K562 (cell line): Measurements from ENCODE around the gene ECSCR. TPM values are rescaled to one million over a fixed set of nuclear protein-coding genes. Genes with fewer than 3 reads are reported as not detected.

Experiments
- ARID4B ChIP-seq: sonication (generic); formaldehyde crosslinking; IDR thresholded peaks from 2 replicates; pipeline ENCODE4 v1.8.0; 2022; ENCODE audit warnings: mild to moderate bottlenecking, missing genetic modification reagents
- FOXK1 ChIP-seq: sonication (generic); formaldehyde crosslinking; IDR thresholded peaks from 2 replicates; pipeline ENCODE4 v1.8.0; 2022; ENCODE audit warnings: missing genetic modification reagents, mild to moderate bottlenecking, borderline replicate concordance
- FOXK2 ChIP-seq, 2 experiments: fragments of 450-650 bp; IDR thresholded peaks in 1 of 2; conservative IDR thresholded peaks in 1 of 2; 2 replicates each; pipeline ENCODE4 v1.6.1; 2016; ENCODE audit warnings: low read depth in 2 of 2, mild to moderate bottlenecking in 1 of 2
- MEIS2 ChIP-seq: fragments of 450-650 bp; IDR thresholded peaks from 2 replicates; pipeline ENCODE4 v1.6.1; 2014; ENCODE audit warnings: mild to moderate bottlenecking; ENCODE audit not compliant: partially characterized antibody
- NFRKB ChIP-seq: fragments of 450-650 bp; IDR thresholded peaks from 2 replicates; pipeline ENCODE4 v1.6.1; 2016; ENCODE audit warnings: low read depth
- POLR2A ChIP-seq: fragments of 450-650 bp; conservative IDR thresholded peaks from 2 replicates; pipeline ENCODE4 v1.6.1; 2016
- SAP30 ChIP-seq: fragments of 200-600 bp; sonication (generic); IDR thresholded peaks from 2 replicates; pipeline ENCODE4 v1.6.1; 2012; ENCODE audit warnings: borderline replicate concordance, low read depth, mild to moderate bottlenecking, moderate library complexity, low read length, control low read depth, inconsistent platforms; ENCODE audit not compliant: insufficient read depth, poor library complexity, severe bottlenecking
- SMAD4 ChIP-seq: fragments of 250-450 bp; sonication (Bioruptor Pico); conservative IDR thresholded peaks from 2 replicates; pipeline ENCODE4 v1.8.0; 2021; ENCODE audit warnings: inconsistent platforms, mild to moderate bottlenecking, moderate library complexity
- SMARCE1 ChIP-seq: fragments of 450-650 bp; IDR thresholded peaks from 2 replicates; pipeline ENCODE4 v1.7.1; 2016; ENCODE audit warnings: mild to moderate bottlenecking
- ZFX ChIP-seq: sonication (generic); formaldehyde crosslinking; IDR thresholded peaks from 2 replicates; pipeline ENCODE4 v1.8.0; 2022; ENCODE audit warnings: mild to moderate bottlenecking, missing genetic modification reagents, moderate library complexity
- polyA plus RNA-seq, 8 experiments: library from polyadenylated mRNA; depleted of rRNA in 4 of 8; stranded (reverse) in 5 of 8; unstranded in 3 of 8; fragments of >200 nt; fragmentation: Nextera tagmentation in 2 of 8; fragmentation: Illumina TruSeq in 1 of 8; extraction: Ambion mirVana in 2 of 8; extraction: Trizol in 1 of 8; gene quantifications; 2 replicates each; pipeline versions ENCODE4 v1.2.1 to v1.2.3, GENCODE V29; 2011 to 2014; ENCODE audit warnings: inconsistent platforms in 1 of 8, missing spikeins in 1 of 8
- total RNA-seq, 7 experiments: library from RNA; depleted of rRNA in 6 of 7; stranded (reverse); fragments of >200 nt in 6 of 7; fragmentation: Illumina TruSeq in 2 of 7; extraction: Trizol in 2 of 7; gene quantifications; 2 replicates each; pipeline versions ENCODE4 v1.2.1 to v1.2.3, GENCODE V29; 2011 to 2021; ENCODE audit warnings: low replicate concordance in 1 of 7
- TF ChIP-seq, protein P1 (sequence below): fragments of 450-650 bp; IDR thresholded peaks from 2 replicates; pipeline ENCODE4 v1.6.1; 2018; ENCODE audit not compliant: partially characterized antibody
- TF ChIP-seq, protein P2 (sequence below), 2 experiments: fragments of 450-650 bp; conservative IDR thresholded peaks; 2 replicates each; pipeline ENCODE4 v1.6.1; 2017; ENCODE audit warnings: mild to moderate bottlenecking in 2 of 2, moderate library complexity in 2 of 2
- TF ChIP-seq, protein P3 (sequence below), 2 experiments: fragments of 450-650 bp; IDR thresholded peaks; 2 replicates each; pipeline ENCODE4 v1.6.1; 2018; ENCODE audit warnings: mild to moderate bottlenecking in 2 of 2, low read depth in 1 of 2; ENCODE audit not compliant: partially characterized antibody in 2 of 2

ECSCR gene
- total and polyA plus RNA-seq, 9 of the 15 experiments (the other 6 are each of a cell fraction or from before 2014, with no cell fraction given) = 0.10 to 0.25 (median 0.13) TPM; not detected in 6

GRCh38 chr5:139503879-139504278 lies 41.3 kb upstream of the ECSCR start (continued):
- 0 out of 2 replicates have a peak, but pooled peaks have one; percentile 19 for TF ChIP-seq ARID4B (CRISPR knock-in tag)
- TF ChIP-seq FOXK2 (conservative IDR thresholded peaks at IDR 0.05 in 1 of 2, IDR thresholded peaks at IDR 0.05 in 1 of 2; ENCODE audit: low read depth in 2 of 2) = 0 out of 4 replicates have a peak, but pooled peaks of 1 of the 2 experiments have one; percentile 20
- TF ChIP-seq, protein P1, sequence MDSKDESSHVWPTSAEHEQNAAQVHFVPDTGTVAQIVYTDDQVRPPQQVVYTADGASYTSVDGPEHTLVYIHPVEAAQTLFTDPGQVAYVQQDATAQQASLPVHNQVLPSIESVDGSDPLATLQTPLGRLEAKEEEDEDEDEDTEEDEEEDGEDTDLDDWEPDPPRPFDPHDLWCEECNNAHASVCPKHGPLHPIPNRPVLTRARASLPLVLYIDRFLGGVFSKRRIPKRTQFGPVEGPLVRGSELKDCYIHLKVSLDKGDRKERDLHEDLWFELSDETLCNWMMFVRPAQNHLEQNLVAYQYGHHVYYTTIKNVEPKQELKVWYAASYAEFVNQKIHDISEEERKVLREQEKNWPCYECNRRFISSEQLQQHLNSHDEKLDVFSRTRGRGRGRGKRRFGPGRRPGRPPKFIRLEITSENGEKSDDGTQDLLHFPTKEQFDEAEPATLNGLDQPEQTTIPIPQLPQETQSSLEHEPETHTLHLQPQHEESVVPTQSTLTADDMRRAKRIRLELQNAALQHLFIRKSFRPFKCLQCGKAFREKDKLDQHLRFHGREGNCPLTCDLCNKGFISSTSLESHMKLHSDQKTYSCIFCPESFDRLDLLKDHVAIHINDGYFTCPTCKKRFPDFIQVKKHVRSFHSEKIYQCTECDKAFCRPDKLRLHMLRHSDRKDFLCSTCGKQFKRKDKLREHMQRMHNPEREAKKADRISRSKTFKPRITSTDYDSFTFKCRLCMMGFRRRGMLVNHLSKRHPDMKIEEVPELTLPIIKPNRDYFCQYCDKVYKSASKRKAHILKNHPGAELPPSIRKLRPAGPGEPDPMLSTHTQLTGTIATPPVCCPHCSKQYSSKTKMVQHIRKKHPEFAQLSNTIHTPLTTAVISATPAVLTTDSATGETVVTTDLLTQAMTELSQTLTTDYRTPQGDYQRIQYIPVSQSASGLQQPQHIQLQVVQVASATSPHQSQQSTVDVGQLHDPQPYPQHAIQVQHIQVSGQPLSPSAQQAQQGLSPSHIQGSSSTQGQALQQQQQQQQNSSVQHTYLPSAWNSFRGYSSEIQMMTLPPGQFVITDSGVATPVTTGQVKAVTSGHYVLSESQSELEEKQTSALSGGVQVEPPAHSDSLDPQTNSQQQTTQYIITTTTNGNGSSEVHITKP = peak; percentile 38
- TF ChIP-seq SAP30 = peak; percentile 51
- TF ChIP-seq, protein P2, sequence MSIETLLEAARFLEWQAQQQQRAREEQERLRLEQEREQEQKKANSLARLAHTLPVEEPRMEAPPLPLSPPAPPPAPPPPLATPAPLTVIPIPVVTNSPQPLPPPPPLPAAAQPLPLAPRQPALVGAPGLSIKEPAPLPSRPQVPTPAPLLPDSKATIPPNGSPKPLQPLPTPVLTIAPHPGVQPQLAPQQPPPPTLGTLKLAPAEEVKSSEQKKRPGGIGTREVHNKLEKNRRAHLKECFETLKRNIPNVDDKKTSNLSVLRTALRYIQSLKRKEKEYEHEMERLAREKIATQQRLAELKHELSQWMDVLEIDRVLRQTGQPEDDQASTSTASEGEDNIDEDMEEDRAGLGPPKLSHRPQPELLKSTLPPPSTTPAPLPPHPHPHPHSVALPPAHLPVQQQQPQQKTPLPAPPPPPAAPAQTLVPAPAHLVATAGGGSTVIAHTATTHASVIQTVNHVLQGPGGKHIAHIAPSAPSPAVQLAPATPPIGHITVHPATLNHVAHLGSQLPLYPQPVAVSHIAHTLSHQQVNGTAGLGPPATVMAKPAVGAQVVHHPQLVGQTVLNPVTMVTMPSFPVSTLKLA (conservative IDR thresholded peaks at IDR 0.05) = peak in 1 of 2 experiments; percentile 34; a peak in 2 of 4 replicates
- TF ChIP-seq POLR2A = peak; percentile 26
- TF ChIP-seq, protein P3, sequence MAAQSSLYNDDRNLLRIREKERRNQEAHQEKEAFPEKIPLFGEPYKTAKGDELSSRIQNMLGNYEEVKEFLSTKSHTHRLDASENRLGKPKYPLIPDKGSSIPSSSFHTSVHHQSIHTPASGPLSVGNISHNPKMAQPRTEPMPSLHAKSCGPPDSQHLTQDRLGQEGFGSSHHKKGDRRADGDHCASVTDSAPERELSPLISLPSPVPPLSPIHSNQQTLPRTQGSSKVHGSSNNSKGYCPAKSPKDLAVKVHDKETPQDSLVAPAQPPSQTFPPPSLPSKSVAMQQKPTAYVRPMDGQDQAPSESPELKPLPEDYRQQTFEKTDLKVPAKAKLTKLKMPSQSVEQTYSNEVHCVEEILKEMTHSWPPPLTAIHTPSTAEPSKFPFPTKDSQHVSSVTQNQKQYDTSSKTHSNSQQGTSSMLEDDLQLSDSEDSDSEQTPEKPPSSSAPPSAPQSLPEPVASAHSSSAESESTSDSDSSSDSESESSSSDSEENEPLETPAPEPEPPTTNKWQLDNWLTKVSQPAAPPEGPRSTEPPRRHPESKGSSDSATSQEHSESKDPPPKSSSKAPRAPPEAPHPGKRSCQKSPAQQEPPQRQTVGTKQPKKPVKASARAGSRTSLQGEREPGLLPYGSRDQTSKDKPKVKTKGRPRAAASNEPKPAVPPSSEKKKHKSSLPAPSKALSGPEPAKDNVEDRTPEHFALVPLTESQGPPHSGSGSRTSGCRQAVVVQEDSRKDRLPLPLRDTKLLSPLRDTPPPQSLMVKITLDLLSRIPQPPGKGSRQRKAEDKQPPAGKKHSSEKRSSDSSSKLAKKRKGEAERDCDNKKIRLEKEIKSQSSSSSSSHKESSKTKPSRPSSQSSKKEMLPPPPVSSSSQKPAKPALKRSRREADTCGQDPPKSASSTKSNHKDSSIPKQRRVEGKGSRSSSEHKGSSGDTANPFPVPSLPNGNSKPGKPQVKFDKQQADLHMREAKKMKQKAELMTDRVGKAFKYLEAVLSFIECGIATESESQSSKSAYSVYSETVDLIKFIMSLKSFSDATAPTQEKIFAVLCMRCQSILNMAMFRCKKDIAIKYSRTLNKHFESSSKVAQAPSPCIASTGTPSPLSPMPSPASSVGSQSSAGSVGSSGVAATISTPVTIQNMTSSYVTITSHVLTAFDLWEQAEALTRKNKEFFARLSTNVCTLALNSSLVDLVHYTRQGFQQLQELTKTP (IDR thresholded peaks at IDR 0.05; ENCODE audit: low read depth in 1 of 2, partially characterized antibody in 2 of 2) = peak in 1 of 2 experiments; percentile 27
- peak; percentile 58; the same call in 1 of the 2 replicates for TF ChIP-seq SMAD4 (CRISPR knock-in tag)
- TF ChIP-seq FOXK1 (CRISPR knock-in tag) = peak; percentile 70; the same call in 1 of the 2 replicates
- TF ChIP-seq NFRKB = peak; percentile 41; the same call in 1 of the 2 replicates
- peak; percentile 26 for TF ChIP-seq MEIS2
- 0 out of 2 replicates have a peak, but pooled peaks have one; percentile 22 for TF ChIP-seq SMARCE1
- TF ChIP-seq ZFX (CRISPR knock-in tag) = peak; percentile 39; the same call in 1 of the 2 replicates
